SK-N-SH (cell line): Measurements from ENCODE around the gene DLX2. TPM values are rescaled to one million over a fixed set of nuclear protein-coding genes. Genes with fewer than 3 reads are reported as not detected.

Source experiments
- CTCF ChIA-PET: fragments of 300-600, 350-600 bp; formaldehyde crosslinking; extraction: SDS; loops from one replicate; lab custom pipeline; 2021; lab: Yijun Ruan, JAX
- POLR2A ChIA-PET: fragments of 350-600 bp; sonication (Branson Sonifier 250); formaldehyde crosslinking; extraction: SDS; loops from one replicate; lab custom pipeline; 2020; ENCODE audit warnings: antibody characterized with exemption, inconsistent platforms; lab: Yijun Ruan, JAX
- DNase-seq: peaks from one replicate; pipeline ENCODE4 v3.0.0; 2012
- H2AFZ ChIP-seq: fragments of 200-600 bp; sonication (generic); 2 replicates; pipeline ENCODE4 v1.8.1; 2016; ENCODE audit warnings: antibody characterized with exemption, mild to moderate bottlenecking, low read depth
- H3F3A ChIP-seq: fragments of 200-600 bp; sonication (generic); replicated peaks from 2 replicates; pipeline ENCODE3; 2016; ENCODE audit warnings: antibody characterized with exemption, mild to moderate bottlenecking; ENCODE audit not compliant: insufficient read depth
- H3K27ac ChIP-seq, 2 experiments: fragments of 200-500 bp in 1 of 2; fragments of 200-600 bp in 1 of 2; sonication (Bioruptor generic) in 1 of 2; sonication (generic), shearing (Covaris generic) in 1 of 2; 2 replicates each; pipeline versions ENCODE4 v1.5.1 to v1.6.1; 2014 to 2016; ENCODE audit warnings: low read depth in 2 of 2, inconsistent platforms in 1 of 2, low read length in 1 of 2, mild to moderate bottlenecking in 1 of 2, mixed read lengths in 1 of 2
- H3K27me3 ChIP-seq: fragments of 200-600 bp; sonication (generic), shearing (Covaris generic); 2 replicates; pipeline ENCODE4 v1.6.1; 2016; ENCODE audit warnings: mixed run types; ENCODE audit not compliant: insufficient read depth
- H3K36me3 ChIP-seq, 2 experiments: fragments of 200-500 bp in 1 of 2; fragments of 200-600 bp in 1 of 2; sonication (Bioruptor generic) in 1 of 2; sonication (generic) in 1 of 2; replicated peaks in 1 of 2; 2 replicates each; pipeline versions ENCODE3 to v1.5.1; 2014 to 2016; ENCODE audit warnings: low read length in 1 of 2, mild to moderate bottlenecking in 1 of 2; ENCODE audit not compliant: insufficient read depth in 2 of 2, control insufficient read depth in 1 of 2
- H3K4me1 ChIP-seq, 2 experiments: fragments of 200-500 bp in 1 of 2; fragments of 200-600 bp in 1 of 2; sonication (Bioruptor generic) in 1 of 2; sonication (generic), shearing (Covaris generic) in 1 of 2; 2 replicates each; pipeline versions ENCODE4 v1.5.1 to v1.6.1; 2014 to 2016; ENCODE audit warnings: low read depth in 1 of 2, low read length in 1 of 2, mixed run types in 1 of 2; ENCODE audit not compliant: insufficient read depth in 2 of 2, control insufficient read depth in 1 of 2
- H3K4me2 ChIP-seq: fragments of 200-600 bp; sonication (generic), shearing (Covaris generic); 2 replicates; pipeline ENCODE4 v1.6.1; 2017; ENCODE audit warnings: mixed run types
- H3K4me3 ChIP-seq, 2 experiments: fragments of 200-500 bp in 1 of 2; fragments of 200-600 bp in 1 of 2; sonication (Bioruptor generic) in 1 of 2; sonication (generic), shearing (Covaris generic) in 1 of 2; 2 replicates each; pipeline versions ENCODE4 v1.5.1 to v1.8.1; 2014 to 2016; ENCODE audit warnings: low read depth in 2 of 2, inconsistent platforms in 1 of 2, low read length in 1 of 2, mild to moderate bottlenecking in 1 of 2, mixed read lengths in 1 of 2, moderate library complexity in 1 of 2
- H3K79me2 ChIP-seq: fragments of 200-600 bp; sonication (generic); 2 replicates; pipeline ENCODE4 v1.8.1; 2017; ENCODE audit warnings: mild to moderate bottlenecking; ENCODE audit not compliant: insufficient read depth
- H3K9ac ChIP-seq: fragments of 200-600 bp; sonication (generic); 2 replicates; pipeline ENCODE4 v1.6.1; 2017; ENCODE audit warnings: mixed run types
- H3K9me2 ChIP-seq: fragments of 200-600 bp; sonication (generic); 2 replicates; pipeline ENCODE4 v1.6.1; 2017; ENCODE audit warnings: mixed run types
- H3K9me3 ChIP-seq: fragments of 200-600 bp; sonication (generic); 2 replicates; pipeline ENCODE4 v1.6.1; 2017; ENCODE audit warnings: mixed run types, mild to moderate bottlenecking, moderate library complexity
- H4K20me1 ChIP-seq: fragments of 200-600 bp; sonication (generic); 2 replicates; pipeline ENCODE4 v1.6.1; 2017; ENCODE audit warnings: mild to moderate bottlenecking, mixed run types; ENCODE audit not compliant: insufficient read depth
- CHD2 ChIP-seq: fragments of 150-350 bp; IDR thresholded peaks from 2 replicates; pipeline ENCODE4 v1.6.1; 2018; ENCODE audit warnings: low read length; ENCODE audit not compliant: partially characterized antibody
- ELF1 ChIP-seq: IDR thresholded peaks from 2 replicates; pipeline ENCODE4 v1.4.0; 2012
- EP300 ChIP-seq, 2 experiments: IDR thresholded peaks; 2 replicates each; pipeline versions ENCODE4 v1.4.0 to v1.6.1; 2012; ENCODE audit warnings: borderline replicate concordance in 1 of 2, low read depth in 1 of 2, low read length in 1 of 2
- FOXM1 ChIP-seq: IDR thresholded peaks from 2 replicates; pipeline ENCODE4 v1.4.0; 2012; ENCODE audit warnings: low read depth, mild to moderate bottlenecking
- GATA2 ChIP-seq: sonication (generic); formaldehyde crosslinking; IDR thresholded peaks from 2 replicates; pipeline ENCODE4 v1.5.0; 2020; ENCODE audit warnings: mild to moderate bottlenecking, missing genetic modification reagents
- MAX ChIP-seq: IDR thresholded peaks from 2 replicates; pipeline ENCODE4 v1.4.0; 2012; ENCODE audit warnings: low read depth
- MEF2A ChIP-seq: IDR thresholded peaks from 2 replicates; pipeline ENCODE4 v1.4.0; 2012; ENCODE audit warnings: low read depth, borderline replicate concordance
- NRF1 ChIP-seq: IDR thresholded peaks from 2 replicates; pipeline ENCODE4 v1.6.1; 2012; ENCODE audit warnings: low read depth, mild to moderate bottlenecking, low read length
- POLR2AphosphoS5 ChIP-seq: IDR thresholded peaks from 2 replicates; pipeline ENCODE4 v1.6.1; 2012; ENCODE audit warnings: low read depth, low read length
- RCOR1 ChIP-seq: fragments of 150-350 bp; IDR thresholded peaks from 2 replicates; pipeline ENCODE4 v1.6.1; 2017; ENCODE audit warnings: antibody characterized with exemption, low read length
- REST ChIP-seq: IDR thresholded peaks from 2 replicates; pipeline ENCODE4 v1.6.1; 2012; ENCODE audit warnings: mild to moderate bottlenecking, low read depth, low read length, moderate library complexity
- RFX5 ChIP-seq: IDR thresholded peaks from 2 replicates; pipeline ENCODE4 v1.6.1; 2012; ENCODE audit warnings: mild to moderate bottlenecking, improper control_type of control experiment, low read length
- SMC3 ChIP-seq: IDR thresholded peaks from 2 replicates; pipeline ENCODE4 v1.6.1; 2012; ENCODE audit warnings: low read depth, low read length, improper control_type of control experiment
- USF1 ChIP-seq: IDR thresholded peaks from 2 replicates; pipeline ENCODE4 v1.4.0; 2012; ENCODE audit warnings: low read depth, borderline replicate concordance
- YY1 ChIP-seq: IDR thresholded peaks from 2 replicates; pipeline ENCODE4 v1.4.0; 2012; ENCODE audit warnings: low read depth, mild to moderate bottlenecking
- ZBTB33 ChIP-seq: IDR thresholded peaks from 2 replicates; pipeline ENCODE4 v1.4.0; 2012; ENCODE audit warnings: low read depth, borderline replicate concordance
- WGBS: methylation state at CpG from one replicate; pipeline ENCODE4 v1.1.6; 2017; ENCODE audit warnings: low lambda C conversion rate; 5-methylcytosine and 5-hydroxymethylcytosine counted together
- polyA plus RNA-seq, 3 experiments: library from polyadenylated mRNA; depleted of rRNA; stranded (reverse); fragments of >200 nt; gene quantifications; 2 replicates each; pipeline ENCODE4 v1.2.3, GENCODE V29; 2012
- TF ChIP-seq, protein P1 (sequence below): fragments of 150-350 bp; IDR thresholded peaks from 2 replicates; pipeline ENCODE4 v1.6.1; 2017; ENCODE audit warnings: antibody characterized with exemption, low read length, low read depth, borderline replicate concordance
- TF ChIP-seq, protein P2 (sequence below): fragments of 150-350 bp; IDR thresholded peaks from 2 replicates; pipeline ENCODE4 v1.6.1; 2016; ENCODE audit warnings: mild to moderate bottlenecking, low read depth, low read length

Gene DLX2
- polyA plus RNA-seq, 1 of the 3 experiments (the other 2 are of a cell fraction) = 0.02 TPM

- Histone ChIP-seq H3K4me3 (no peak overlapping the region), H3K9ac (no peak overlapping the region), H3K9me3 (no peaks in the 10 kb centered on the region), H3K4me2 (no peak overlapping the region), H3K4me1 (peaks cover 3 to 18% of the 10 kb centered on the region in 2 experiments; a peak in 3 of 4 replicates), H4K20me1 (no peaks in the 10 kb centered on the region), H3K27ac (no peak overlapping the region), H3F3A (no peaks in the 10 kb centered on the region)
- WGBS = 88% methylated on average over 1 of the region's 1 CpG
- ChIA-PET POLR2A (interaction anchor here (0.6 kb wide), 1 partner anchor 240 kb away, joined by 3 read pairs; no protein-coding TSS in a partner anchor), CTCF (interaction anchor here (1.0 kb wide), 1 partner anchor 56 kb away, joined by 4 read pairs; no protein-coding TSS in a partner anchor)
- no peak for TF ChIP-seq SMC3
- TF ChIP-seq REST = no peak
- no peak for TF ChIP-seq EP300 (IDR thresholded peaks at IDR 0.05; ENCODE audit: borderline replicate concordance in 1 of 2, low read depth in 1 of 2, low read length in 1 of 2)
- no peak for TF ChIP-seq NRF1
- no peak for TF ChIP-seq POLR2AphosphoS5
- no peak for TF ChIP-seq GATA2 (CRISPR knock-in tag)
- TF ChIP-seq MEF2A = no peak
- no peak for TF ChIP-seq YY1
- no peak for TF ChIP-seq ZBTB33
- TF ChIP-seq MAX = no peak
- TF ChIP-seq ELF1 = no peak
- no peak for TF ChIP-seq FOXM1
- TF ChIP-seq USF1 = no peak
- TF ChIP-seq, protein P1, sequence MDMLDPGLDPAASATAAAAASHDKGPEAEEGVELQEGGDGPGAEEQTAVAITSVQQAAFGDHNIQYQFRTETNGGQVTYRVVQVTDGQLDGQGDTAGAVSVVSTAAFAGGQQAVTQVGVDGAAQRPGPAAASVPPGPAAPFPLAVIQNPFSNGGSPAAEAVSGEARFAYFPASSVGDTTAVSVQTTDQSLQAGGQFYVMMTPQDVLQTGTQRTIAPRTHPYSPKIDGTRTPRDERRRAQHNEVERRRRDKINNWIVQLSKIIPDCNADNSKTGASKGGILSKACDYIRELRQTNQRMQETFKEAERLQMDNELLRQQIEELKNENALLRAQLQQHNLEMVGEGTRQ = no peak
- TF ChIP-seq RFX5 = no peak
- TF ChIP-seq, protein P2, sequence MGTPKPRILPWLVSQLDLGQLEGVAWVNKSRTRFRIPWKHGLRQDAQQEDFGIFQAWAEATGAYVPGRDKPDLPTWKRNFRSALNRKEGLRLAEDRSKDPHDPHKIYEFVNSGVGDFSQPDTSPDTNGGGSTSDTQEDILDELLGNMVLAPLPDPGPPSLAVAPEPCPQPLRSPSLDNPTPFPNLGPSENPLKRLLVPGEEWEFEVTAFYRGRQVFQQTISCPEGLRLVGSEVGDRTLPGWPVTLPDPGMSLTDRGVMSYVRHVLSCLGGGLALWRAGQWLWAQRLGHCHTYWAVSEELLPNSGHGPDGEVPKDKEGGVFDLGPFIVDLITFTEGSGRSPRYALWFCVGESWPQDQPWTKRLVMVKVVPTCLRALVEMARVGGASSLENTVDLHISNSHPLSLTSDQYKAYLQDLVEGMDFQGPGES = no peak
- TF ChIP-seq CHD2 = no peak
- TF ChIP-seq RCOR1 = no peak
- TF ChIP-seq, all 33 proteins: peak for 0
- no peaks in the 10 kb centered on the region for H3K27me3 ChIP-seq
- DNase-seq = no peak
- no peaks in the 10 kb centered on the region for H3K79me2 ChIP-seq
- H3K36me3 ChIP-seq = no peaks in the 10 kb centered on the region
- H3K9me2 ChIP-seq = no peaks in the 10 kb centered on the region
- H2AFZ ChIP-seq = no peak overlapping the region
Measured at GRCh38 chr2:172050479-172051125, 52.1 kb downstream of the DLX2 start.
